Measurements from ENCODE around the gene CALHM3.
"Not testable (repeated sequence)": the region's sequence is repeated elsewhere in the genome, so short reads cannot be mapped to it uniquely, and the experiment has no call there.

CALHM3 gene

DNA sequence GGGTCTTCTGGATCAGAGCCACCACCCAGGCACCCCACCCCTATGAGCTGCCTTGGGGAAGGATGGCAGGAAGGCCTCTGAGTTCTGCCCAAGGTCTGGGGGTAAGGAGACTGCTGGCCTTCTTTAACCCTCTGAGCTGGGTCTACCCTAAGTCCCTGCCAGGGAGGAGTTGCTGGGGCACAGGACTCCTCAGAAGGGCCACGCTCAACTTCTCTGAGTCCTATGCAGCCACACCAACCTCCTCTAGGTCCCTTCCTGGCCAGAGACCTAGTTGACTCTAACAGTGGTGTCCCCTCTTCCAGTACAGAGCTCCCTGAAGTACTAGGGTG, 11.9 kb upstream of the CALHM3 start:
- Histone ChIP-seq H3K36me3 (ENCODE audit: control insufficient read depth, insufficient read depth, low read length) (no peaks in the 10 kb centered on the region), H3K27ac (ENCODE audit: low read depth, low read length) (no peak overlapping the region), H3K4me1 (ENCODE audit: control insufficient read depth, insufficient read depth, low read length) (peaks cover 4% of the 10 kb centered on the region; the same call in 1 of the 2 replicates), H3K9ac (ENCODE audit: low read depth, low read length) (no peak overlapping the region), H3K4me3 (ENCODE audit: low read depth, low read length) (no peak overlapping the region), H3K9me3 (ENCODE audit: control insufficient read depth, insufficient read depth, low read length) (no peaks in the 10 kb centered on the region), H3K27me3 (ENCODE audit: control insufficient read depth, insufficient read depth, low read length) (peaks cover 46% of the 10 kb centered on the region)

DNA sequence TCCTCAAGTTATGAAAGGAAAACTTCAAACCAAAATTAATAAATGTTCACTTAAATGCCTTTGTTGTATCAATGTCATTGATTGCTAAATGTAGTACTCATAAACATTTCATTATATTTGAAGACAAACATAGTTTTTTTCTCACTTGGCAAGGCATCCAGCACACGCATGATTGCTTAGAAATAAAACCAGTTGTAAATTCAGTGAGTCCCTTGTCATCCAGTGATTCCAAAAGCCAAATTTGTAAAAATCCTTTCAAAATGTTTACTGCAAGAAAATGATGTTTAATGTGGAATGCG, 8.3 kb upstream of the CALHM3 start:
- Histone ChIP-seq H3K9ac (ENCODE audit: low read depth, low read length) (no peak overlapping the region), H3K4me1 (ENCODE audit: control insufficient read depth, insufficient read depth, low read length) (peaks cover 4% of the 10 kb centered on the region; the same call in 1 of the 2 replicates), H3K27me3 (ENCODE audit: control insufficient read depth, insufficient read depth, low read length) (peaks cover 11% of the 10 kb centered on the region), H3K4me3 (ENCODE audit: low read depth, low read length) (no peak overlapping the region), H3K9me3 (ENCODE audit: control insufficient read depth, insufficient read depth, low read length) (no peaks in the 10 kb centered on the region), H3K36me3 (ENCODE audit: control insufficient read depth, insufficient read depth, low read length) (no peaks in the 10 kb centered on the region), H3K27ac (ENCODE audit: low read depth, low read length) (no peak overlapping the region)

DNA sequence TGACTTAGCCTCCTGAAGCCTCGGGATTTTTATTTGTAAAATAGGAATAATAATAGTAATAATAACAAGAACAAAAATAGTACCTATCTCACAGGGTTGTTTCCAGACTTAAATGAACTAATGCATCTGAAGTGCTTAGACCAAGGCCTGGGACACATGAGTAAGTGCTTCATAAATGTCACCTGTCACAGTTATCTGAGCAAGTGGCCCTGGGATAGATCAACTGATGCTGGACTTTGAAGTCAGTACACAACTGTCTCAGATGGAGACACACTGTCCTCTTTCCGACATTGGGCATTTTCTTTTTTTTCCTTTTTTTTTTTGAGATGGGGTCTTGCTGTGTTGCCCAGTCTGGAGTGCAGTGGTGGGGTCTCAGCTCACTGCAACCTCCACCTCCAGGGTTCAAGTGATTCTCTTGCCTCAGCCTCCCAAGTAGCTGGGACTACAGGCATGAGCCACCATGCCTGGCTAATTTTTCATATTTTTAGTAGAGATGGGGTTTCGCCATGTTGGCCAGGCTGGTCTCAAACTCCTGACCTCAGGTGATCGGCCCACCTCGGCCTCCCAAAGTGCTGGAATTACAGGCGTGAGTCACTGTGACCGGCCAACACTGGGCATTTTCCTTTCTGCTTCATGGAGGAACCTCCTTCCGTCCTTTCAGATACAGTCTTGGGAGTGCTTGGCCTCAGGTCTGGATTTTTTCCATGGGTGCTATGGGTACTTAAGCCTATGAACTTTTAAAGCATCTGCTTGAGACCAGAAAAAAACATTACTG, 7.8 kb upstream of the CALHM3 start:
- H3K9me3 ChIP-seq (ENCODE audit: control insufficient read depth, insufficient read depth, low read length); H3K27me3 ChIP-seq (ENCODE audit: control insufficient read depth, insufficient read depth, low read length); H3K27ac ChIP-seq (ENCODE audit: low read depth, low read length); H3K9ac ChIP-seq (ENCODE audit: low read depth, low read length); H3K4me1 ChIP-seq (ENCODE audit: control insufficient read depth, insufficient read depth, low read length); H3K36me3 ChIP-seq (ENCODE audit: control insufficient read depth, insufficient read depth, low read length); H3K4me3 ChIP-seq (ENCODE audit: low read depth, low read length): not testable (repeated sequence)

DNA sequence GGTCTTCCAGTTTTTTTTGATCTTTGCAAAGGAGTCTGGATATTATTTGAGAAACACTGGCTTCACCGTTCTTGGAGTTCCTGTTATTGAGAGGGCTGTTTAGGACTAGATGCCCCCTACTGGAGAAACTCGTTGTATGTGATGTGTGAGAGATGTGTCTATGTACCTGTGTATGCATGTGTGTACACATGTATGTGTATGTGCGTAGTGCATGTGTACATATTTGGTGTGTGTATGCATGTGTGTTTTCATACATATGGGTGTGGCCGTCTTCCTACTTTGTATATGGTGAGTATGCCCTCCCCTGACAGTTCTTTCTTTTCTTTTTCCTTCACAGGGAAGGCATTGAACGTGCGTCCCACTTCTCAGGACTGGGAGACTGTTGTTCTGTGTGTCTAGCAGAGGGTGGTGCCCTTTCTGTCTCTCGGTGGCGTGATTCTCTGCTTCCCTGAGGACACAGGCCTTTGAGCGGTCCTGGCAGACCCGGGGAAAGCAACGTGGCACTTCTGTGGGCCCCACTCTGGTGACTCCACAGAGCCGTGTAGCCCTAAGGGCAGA, 3.0 kb upstream of the CALHM3 start:
- no peaks in the 10 kb centered on the region for H3K36me3 ChIP-seq (ENCODE audit: control insufficient read depth, insufficient read depth, low read length)
- no peak overlapping the region for H3K27ac ChIP-seq (ENCODE audit: low read depth, low read length)
- H3K27me3 ChIP-seq (ENCODE audit: control insufficient read depth, insufficient read depth, low read length) = no peaks in the 10 kb centered on the region
- H3K4me1 ChIP-seq (ENCODE audit: control insufficient read depth, insufficient read depth, low read length) = peaks cover 1% of the 10 kb centered on the region; the same call in 1 of the 2 replicates
- H3K4me3 ChIP-seq (ENCODE audit: low read depth, low read length) = no peak overlapping the region
- no peaks in the 10 kb centered on the region for H3K9me3 ChIP-seq (ENCODE audit: control insufficient read depth, insufficient read depth, low read length)
- H3K9ac ChIP-seq (ENCODE audit: low read depth, low read length) = no peak overlapping the region

DNA sequence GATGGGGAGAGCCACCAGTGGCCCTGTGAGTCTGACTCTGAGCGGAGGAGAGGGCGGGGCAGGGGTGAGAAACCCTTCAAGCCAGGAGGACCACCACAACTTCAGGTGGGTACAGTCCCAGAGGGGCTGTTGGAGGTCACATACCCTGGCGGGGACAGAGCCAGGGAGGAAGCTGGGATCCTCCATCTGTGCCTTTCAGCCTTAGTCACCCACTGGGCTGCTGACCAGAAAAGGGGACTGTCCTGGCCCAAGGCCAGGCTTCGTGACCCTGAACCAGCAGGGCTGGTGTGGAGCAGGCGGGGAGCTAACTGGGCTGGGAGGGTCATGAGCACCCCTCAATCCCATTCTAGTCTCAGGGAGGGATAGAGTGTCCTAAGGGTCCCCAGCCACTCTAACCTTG, 1.5 kb upstream of the CALHM3 start:
- H3K27me3 ChIP-seq (ENCODE audit: control insufficient read depth, insufficient read depth, low read length) = no peaks in the 10 kb centered on the region
- no peak overlapping the region for H3K4me3 ChIP-seq (ENCODE audit: low read depth, low read length)
- no peak overlapping the region for H3K9ac ChIP-seq (ENCODE audit: low read depth, low read length)
- peaks cover 10% of the 10 kb centered on the region for H3K4me1 ChIP-seq (ENCODE audit: control insufficient read depth, insufficient read depth, low read length)
- H3K27ac ChIP-seq (ENCODE audit: low read depth, low read length) = no peak overlapping the region
- no peaks in the 10 kb centered on the region for H3K9me3 ChIP-seq (ENCODE audit: control insufficient read depth, insufficient read depth, low read length)
- H3K36me3 ChIP-seq (ENCODE audit: control insufficient read depth, insufficient read depth, low read length) = no peaks in the 10 kb centered on the region

DNA sequence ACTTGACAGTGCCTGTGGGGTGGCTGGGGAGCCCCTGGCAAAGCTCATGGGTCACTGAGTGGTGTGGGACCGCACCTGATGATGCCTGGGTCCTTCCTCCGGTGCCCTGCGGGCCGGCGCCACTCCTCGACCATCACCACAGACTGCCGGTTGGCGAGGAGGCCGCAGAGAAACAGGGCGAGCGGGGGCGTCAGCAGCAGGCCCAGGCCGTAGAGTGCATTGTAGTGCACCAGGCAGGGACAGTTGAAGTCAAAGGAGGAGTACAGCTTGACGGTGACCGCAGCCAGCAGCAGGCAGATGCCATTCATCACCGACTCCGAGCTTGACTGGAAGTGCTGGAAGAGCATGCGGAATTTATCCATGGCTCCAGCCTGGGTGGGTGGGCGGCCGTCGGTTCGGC, 369 bp downstream of the CALHM3 start:
- Histone ChIP-seq H3K9me3 (ENCODE audit: control insufficient read depth, insufficient read depth, low read length) (no peaks in the 10 kb centered on the region), H3K9ac (ENCODE audit: low read depth, low read length) (no peak overlapping the region), H3K27me3 (ENCODE audit: control insufficient read depth, insufficient read depth, low read length) (no peaks in the 10 kb centered on the region), H3K4me1 (ENCODE audit: control insufficient read depth, insufficient read depth, low read length) (peaks cover 10% of the 10 kb centered on the region), H3K27ac (ENCODE audit: low read depth, low read length) (no peak overlapping the region), H3K36me3 (ENCODE audit: control insufficient read depth, insufficient read depth, low read length) (no peaks in the 10 kb centered on the region), H3K4me3 (ENCODE audit: low read depth, low read length) (no peak overlapping the region)

DNA sequence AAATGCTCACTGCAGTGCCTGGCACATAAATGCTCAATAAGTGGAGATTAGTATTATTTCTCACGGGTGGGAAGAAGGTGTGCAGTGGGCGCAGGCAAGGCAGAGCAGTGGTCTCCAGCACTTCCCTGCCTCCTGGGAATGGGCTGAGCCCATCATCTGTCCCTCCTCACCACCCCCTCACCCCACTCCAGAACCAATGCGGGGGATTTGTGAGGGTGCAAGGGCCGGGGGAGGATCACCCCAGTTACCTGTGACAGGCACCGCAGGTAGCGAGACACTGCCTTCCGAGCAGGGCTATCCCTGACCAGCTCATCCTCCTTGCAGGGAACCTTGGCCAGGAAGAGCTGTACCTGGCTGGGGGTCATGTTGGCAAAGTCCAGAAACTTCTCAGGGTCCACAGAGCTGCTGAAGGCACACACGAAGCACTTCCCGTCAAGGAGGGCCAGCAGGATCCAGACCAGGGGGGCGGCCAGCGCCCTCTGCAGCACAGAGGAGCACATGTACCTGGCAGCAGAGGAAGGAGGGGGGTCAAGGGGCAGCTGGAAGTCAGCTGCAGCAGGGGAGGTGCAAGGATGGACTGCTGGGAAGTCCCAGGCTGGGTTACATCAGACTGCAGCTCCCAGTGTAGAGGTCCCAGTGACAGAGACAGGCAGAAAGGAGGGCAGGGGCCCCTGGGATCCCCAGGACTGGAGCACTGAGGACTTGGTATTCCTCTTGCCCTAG, 2.8 kb downstream of the CALHM3 start:
- H3K9me3 ChIP-seq (ENCODE audit: control insufficient read depth, insufficient read depth, low read length) = no peaks in the 10 kb centered on the region
- H3K4me1 ChIP-seq (ENCODE audit: control insufficient read depth, insufficient read depth, low read length) = peaks cover 18% of the 10 kb centered on the region
- no peaks in the 10 kb centered on the region for H3K27me3 ChIP-seq (ENCODE audit: control insufficient read depth, insufficient read depth, low read length)
- H3K4me3 ChIP-seq (ENCODE audit: low read depth, low read length) = no peak overlapping the region
- H3K36me3 ChIP-seq (ENCODE audit: control insufficient read depth, insufficient read depth, low read length) = no peaks in the 10 kb centered on the region
- no peak overlapping the region for H3K27ac ChIP-seq (ENCODE audit: low read depth, low read length)
- no peak overlapping the region for H3K9ac ChIP-seq (ENCODE audit: low read depth, low read length)

DNA sequence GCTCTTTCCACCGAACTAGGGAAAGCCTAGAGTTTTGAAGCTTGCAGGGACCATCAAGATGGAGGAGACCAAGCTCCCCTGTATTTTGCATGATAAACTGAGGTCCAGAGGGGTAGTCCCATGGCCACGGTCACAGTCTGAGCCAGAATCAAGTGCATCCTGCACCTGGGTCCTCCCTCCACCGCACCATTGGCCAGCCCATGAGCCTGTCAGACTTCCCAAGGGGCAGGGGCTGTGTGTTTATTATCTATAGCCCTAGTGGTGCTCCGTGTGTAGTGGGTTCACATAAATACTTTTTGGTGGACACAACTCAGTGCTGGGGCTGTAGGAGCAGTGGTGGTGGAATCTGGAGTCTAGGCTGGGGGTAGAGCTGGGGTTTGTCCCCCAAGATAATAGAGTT, 3.6 kb downstream of the CALHM3 start:
- no peaks in the 10 kb centered on the region for H3K9me3 ChIP-seq (ENCODE audit: control insufficient read depth, insufficient read depth, low read length)
- H3K27ac ChIP-seq (ENCODE audit: low read depth, low read length) = no peak overlapping the region
- no peak overlapping the region for H3K4me3 ChIP-seq (ENCODE audit: low read depth, low read length)
- H3K9ac ChIP-seq (ENCODE audit: low read depth, low read length) = no peak overlapping the region
- H3K27me3 ChIP-seq (ENCODE audit: control insufficient read depth, insufficient read depth, low read length) = no peaks in the 10 kb centered on the region
- H3K4me1 ChIP-seq (ENCODE audit: control insufficient read depth, insufficient read depth, low read length) = peaks cover 23% of the 10 kb centered on the region
- no peaks in the 10 kb centered on the region for H3K36me3 ChIP-seq (ENCODE audit: control insufficient read depth, insufficient read depth, low read length)

DNA sequence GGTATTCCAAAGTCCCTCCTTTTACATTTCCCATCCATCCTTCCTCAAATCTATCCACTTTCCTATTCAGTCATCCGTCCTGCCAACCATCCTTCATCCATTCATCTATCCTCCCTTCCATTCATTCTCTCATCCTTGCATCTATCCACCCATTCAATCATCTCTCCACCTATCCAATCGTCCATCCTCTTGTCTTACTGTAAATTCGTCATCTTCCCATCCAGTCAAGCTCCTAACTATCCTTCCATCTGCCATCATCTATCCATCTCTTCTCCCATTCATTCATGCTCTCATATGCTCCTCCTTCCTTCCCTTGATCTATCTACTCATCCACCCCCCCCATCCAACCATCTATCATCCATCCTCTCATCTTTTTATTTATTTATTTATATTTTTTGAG, 5.0 kb downstream of the CALHM3 start:
- no peaks in the 10 kb centered on the region for H3K9me3 ChIP-seq (ENCODE audit: control insufficient read depth, insufficient read depth, low read length)
- H3K4me1 ChIP-seq (ENCODE audit: control insufficient read depth, insufficient read depth, low read length) = peaks cover 23% of the 10 kb centered on the region
- no peak overlapping the region for H3K4me3 ChIP-seq (ENCODE audit: low read depth, low read length)
- H3K27me3 ChIP-seq (ENCODE audit: control insufficient read depth, insufficient read depth, low read length) = no peaks in the 10 kb centered on the region
- no peaks in the 10 kb centered on the region for H3K36me3 ChIP-seq (ENCODE audit: control insufficient read depth, insufficient read depth, low read length)
- H3K27ac ChIP-seq (ENCODE audit: low read depth, low read length) = no peak overlapping the region
- H3K9ac ChIP-seq (ENCODE audit: low read depth, low read length) = no peak overlapping the region

DNA sequence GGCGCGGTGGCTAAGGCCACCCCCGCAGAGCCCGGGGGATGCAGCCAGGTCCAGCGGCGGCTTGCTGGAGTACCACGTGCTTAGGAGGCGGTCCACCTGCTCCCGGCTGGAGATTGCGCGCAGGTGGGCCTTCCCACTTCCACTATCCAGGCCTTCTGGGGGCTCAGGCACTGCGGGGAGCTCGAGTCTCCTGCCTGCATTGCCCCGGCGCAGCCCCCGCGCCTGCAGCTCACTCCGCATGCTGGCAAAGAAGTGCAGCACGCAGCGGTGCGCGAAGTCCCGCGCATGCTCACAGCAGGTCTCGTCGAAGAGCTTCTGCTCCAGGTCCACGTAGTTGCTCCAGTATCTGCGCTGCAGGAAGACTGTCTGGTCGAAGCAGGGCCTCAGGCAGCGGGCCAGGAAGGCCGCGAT, 5.8 kb downstream of the CALHM3 start:
- Histone ChIP-seq H3K9me3 (ENCODE audit: control insufficient read depth, insufficient read depth, low read length) (no peaks in the 10 kb centered on the region), H3K4me1 (ENCODE audit: control insufficient read depth, insufficient read depth, low read length) (peaks cover 23% of the 10 kb centered on the region), H3K36me3 (ENCODE audit: control insufficient read depth, insufficient read depth, low read length) (no peaks in the 10 kb centered on the region), H3K4me3 (ENCODE audit: low read depth, low read length) (no peak overlapping the region), H3K27ac (ENCODE audit: low read depth, low read length) (no peak overlapping the region), H3K27me3 (ENCODE audit: control insufficient read depth, insufficient read depth, low read length) (no peaks in the 10 kb centered on the region), H3K9ac (ENCODE audit: low read depth, low read length) (no peak overlapping the region)

DNA sequence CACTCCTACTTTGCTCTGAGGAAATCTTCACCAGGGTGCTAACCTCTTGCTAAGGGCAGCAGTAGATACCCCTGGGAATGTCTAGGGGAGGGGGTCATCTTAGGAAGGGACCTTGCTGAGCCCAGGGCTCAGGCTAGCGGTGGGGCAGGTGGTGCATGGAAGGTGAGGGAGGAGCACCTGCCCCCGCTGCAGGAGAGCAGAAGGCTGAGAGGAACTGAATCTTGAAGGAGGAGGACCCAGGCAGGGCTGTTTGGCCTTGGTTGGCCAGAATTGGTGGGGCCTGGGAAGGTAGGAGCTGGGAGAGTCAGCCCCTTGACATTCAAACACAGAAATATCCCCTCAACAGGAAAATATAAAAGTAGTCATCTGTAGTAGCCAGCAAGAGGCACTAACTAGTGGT, 7.0 kb downstream of the CALHM3 start:
- H3K36me3 ChIP-seq (ENCODE audit: control insufficient read depth, insufficient read depth, low read length) = no peaks in the 10 kb centered on the region
- H3K27me3 ChIP-seq (ENCODE audit: control insufficient read depth, insufficient read depth, low read length) = no peaks in the 10 kb centered on the region
- peaks cover 22% of the 10 kb centered on the region for H3K4me1 ChIP-seq (ENCODE audit: control insufficient read depth, insufficient read depth, low read length)
- H3K9me3 ChIP-seq (ENCODE audit: control insufficient read depth, insufficient read depth, low read length) = no peaks in the 10 kb centered on the region
- H3K4me3 ChIP-seq (ENCODE audit: low read depth, low read length) = no peak overlapping the region
- no peak overlapping the region for H3K9ac ChIP-seq (ENCODE audit: low read depth, low read length)
- H3K27ac ChIP-seq (ENCODE audit: low read depth, low read length) = no peak overlapping the region

All from HUES48 (cell line).